Stimulated activated CD4-positive, alpha-beta T cell treated with anti-CD3 and anti-CD28 coated beads, Interleukin-12 subunit alpha, Interleukin-12 subunit beta, amount 100 ng/mL, for 4 hours (primary cell): Measurements from ENCODE around the gene ELMO1.

Experiments
- DNase-seq: peaks from one replicate; pipeline ENCODE4 v3.0.0-alpha.2; 2020

ELMO1 gene

GRCh38 chr7:37076668-37077067 is 372.0 kb downstream of the ELMO1 start:
- DNase-seq, result no peak

- no peak for DNase-seq
Measured at GRCh38 chr7:37074370-37074769, 374.3 kb downstream of the ELMO1 start.

DNA sequence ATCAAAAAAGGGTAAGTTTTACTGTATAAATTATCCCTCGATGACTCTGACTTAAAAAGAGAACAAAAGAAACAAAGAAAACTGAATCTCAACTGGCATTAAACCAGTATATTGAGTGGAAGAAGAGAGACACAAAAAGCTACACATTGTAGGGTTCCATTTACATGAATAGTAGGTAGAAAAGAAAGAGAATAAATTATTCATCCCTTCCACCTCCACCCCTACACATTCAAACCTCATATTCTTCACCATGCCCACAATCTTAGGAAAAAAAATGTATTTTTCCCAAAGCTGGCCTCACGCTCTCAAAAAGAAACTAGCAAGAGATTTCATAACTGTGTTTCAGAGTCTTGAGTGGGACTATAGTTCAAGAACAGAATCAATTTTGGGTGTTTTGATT is 377.5 kb downstream of the ELMO1 start:
- DNase-seq, result no peak

GRCh38 chr7:37070471-37070870 is 378.2 kb downstream of the ELMO1 start:
- no peak for DNase-seq

- no peak for DNase-seq
Measured at GRCh38 chr7:37070031-37070430, 378.6 kb downstream of the ELMO1 start.

- DNase-seq, result no peak
Measured at GRCh38 chr7:37069336-37069735, 379.3 kb downstream of the ELMO1 start.

- DNase-seq, result no peak
Measured at GRCh38 chr7:37068902-37069301, 379.8 kb downstream of the ELMO1 start.

DNA sequence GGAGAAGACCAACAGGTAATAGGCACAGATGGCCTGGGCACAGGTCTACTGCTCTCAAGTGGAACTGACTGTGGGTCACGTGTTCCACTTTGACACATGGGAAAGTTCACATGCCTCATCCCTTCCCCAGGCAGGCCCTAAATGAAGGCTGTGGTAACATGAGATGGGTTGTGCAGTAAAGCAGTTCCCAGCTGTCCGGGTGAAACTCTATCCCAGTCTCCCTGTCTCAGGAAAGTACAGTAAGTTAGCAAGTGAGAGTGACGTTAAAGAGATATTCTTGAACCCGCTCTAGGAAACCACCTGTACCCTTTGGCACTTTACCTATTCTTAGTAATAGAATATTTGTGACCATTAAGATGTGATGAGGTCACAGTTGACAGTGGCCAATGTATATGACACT is 380.6 kb downstream of the ELMO1 start:
- DNase-seq, result no peak

DNA sequence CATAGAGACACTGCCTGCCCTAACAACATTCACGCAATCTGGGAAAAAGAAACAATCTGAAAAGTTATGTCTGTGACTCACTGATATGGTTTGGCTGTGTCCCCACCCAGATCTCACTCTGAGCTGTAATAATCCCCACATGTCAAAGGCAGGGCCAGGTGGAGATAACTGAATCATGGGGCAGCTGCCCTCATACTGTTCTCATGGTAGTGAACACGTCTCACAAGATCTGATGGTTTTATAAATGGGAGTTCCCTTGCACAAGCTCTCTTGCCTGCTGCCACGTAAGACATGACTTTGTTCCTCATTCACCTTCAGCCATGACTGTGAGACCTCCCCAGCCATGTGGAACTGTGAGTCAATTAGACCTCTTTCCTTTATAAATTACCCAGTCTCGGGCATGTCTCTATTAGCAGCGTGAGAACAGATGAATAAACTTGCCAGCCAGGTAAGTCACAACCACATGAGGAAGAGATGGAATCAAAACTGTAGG is 382.8 kb downstream of the ELMO1 start:
- no peak for DNase-seq

DNA sequence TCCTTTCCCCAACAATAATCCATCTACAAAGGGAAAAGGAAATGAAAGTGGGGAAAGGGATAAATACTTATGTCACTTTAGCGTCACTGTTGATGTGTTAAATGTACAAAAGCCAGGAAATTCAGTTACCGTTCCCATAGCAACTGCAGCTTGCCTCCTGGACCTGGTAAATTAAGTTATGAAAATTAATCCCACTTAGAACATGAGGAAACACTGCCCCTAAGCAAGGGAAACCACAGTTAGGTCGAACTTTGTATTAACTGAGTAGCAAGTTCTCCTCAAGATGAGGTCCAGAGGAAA is 386.2 kb downstream of the ELMO1 start:
- no peak for DNase-seq

DNA sequence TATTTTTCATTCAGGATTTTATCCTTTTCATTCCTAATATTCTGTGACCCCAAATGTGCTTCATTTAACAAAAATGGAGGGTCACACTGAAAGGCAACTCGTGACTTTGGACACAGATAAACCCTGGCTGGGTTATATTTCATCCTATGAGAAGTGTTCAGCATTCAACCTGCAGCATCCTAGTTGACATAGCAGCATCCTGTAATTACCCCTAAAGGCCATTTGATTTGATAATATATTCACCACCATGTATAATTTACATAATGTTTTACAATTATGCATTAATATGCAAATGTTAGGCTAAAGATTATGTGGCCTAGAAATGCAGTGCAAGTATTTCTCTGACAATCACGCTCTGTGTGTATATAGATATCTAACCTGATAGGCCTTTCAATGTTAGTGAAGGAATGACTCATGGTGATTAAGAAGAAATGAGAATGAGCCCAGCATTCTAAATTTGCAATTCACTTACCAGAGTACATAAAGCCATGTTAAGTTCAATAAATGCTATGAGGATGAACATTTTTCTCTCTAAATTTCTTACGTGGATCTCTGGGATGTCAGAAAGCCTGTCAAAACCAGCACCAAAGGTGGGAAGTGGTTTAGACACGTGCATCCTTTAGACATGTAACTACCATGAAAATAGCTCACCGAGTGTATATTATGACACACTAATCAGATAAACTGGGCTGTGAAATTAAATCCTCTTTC is 386.7 kb downstream of the ELMO1 start:
- no peak for DNase-seq

GRCh38 chr7:37056234-37056912 is 392.3 kb downstream of the ELMO1 start:
- no peak for DNase-seq

- no peak for DNase-seq
Measured at GRCh38 chr7:37054624-37055241, 393.9 kb downstream of the ELMO1 start.

DNA sequence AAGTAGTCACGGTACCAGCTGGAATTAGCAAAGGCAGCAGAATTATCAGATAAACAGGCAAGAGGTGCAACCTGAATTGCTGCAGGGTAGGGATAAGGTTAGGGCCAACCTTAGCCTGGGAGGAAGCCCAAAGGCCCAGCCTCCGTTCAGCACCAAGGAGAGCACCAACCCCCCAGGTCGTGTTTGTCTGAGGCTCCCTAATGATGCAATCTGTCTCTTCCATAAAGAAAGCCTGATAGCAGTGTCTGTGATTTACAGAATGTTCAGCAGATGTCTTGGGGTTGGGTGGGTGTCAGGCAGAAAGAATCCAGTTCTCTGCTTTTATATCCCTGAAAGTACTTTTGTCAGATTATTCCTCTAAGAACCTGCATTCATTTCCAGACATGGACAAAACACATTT is 396.0 kb downstream of the ELMO1 start:
- no peak for DNase-seq

DNA sequence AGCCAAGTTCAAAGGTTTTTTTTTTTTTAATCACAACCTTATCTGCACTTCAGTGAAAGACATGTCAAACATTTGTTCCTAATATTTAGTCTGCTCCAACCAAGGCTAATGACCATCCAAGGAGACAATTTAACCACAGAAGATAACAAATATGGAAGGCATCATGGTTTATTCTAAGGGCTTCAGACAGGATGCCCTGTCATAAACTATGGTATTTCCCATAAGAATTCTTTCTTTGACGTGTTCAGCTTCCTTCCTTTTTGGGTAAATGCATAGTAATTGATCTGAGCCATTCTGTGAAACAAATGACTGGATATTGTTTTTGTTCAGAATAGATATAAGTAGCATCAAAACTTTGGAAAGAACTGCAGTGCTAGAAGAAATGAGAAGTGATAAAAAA is 397.9 kb downstream of the ELMO1 start:
- DNase-seq, result no peak

DNA sequence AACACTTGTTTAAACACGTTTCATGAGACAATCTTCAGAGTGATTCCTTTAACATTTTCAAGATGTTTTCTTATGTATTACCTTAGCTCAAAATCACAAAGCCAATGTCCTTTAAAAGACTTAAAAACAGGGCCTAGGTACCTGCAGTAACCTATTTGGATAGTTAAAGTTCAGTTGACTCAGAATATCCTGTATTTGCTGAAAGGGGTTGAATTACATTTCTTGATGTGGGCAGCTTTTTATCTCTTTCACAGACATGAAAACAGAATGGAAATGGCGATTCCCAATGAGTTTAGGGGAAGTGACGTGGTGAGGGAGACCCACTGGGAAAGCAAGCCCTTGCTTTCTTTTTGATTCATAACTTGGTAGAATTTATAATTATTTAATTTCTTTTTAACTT is 400.0 kb downstream of the ELMO1 start:
- DNase-seq, result no peak

- DNase-seq, result no peak
Measured at GRCh38 chr7:37047260-37047659, 401.4 kb downstream of the ELMO1 start.

DNA sequence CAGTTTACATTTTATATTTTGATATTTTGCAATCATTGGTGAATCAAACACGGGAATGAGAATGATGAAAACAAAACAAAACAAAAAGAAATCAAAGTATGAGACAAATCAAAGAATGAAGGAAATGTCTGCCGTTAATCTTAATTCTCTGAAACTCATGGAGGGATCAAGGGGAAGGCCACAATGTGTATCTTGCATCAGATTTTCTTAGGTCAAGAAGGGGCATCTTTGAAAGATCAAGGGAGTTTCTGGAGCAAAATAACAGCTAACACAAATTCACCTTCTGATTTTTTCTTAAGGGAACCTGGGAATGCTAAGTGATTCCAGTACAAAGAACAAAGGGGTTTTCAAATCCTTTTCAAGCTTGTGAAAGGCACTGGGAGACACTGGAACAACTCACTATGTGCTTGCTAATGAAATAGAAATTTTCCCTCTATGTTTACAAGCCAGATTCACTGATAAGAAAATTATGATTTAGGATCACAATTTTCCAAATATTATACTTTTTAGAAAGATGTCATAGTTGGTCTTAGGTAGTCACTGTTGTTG is 402.1 kb downstream of the ELMO1 start:
- no peak for DNase-seq

- no peak for DNase-seq
Measured at GRCh38 chr7:37045681-37046179, 402.9 kb downstream of the ELMO1 start.

GRCh38 chr7:37041461-37041860 is 407.2 kb downstream of the ELMO1 start:
- no peak for DNase-seq

DNA sequence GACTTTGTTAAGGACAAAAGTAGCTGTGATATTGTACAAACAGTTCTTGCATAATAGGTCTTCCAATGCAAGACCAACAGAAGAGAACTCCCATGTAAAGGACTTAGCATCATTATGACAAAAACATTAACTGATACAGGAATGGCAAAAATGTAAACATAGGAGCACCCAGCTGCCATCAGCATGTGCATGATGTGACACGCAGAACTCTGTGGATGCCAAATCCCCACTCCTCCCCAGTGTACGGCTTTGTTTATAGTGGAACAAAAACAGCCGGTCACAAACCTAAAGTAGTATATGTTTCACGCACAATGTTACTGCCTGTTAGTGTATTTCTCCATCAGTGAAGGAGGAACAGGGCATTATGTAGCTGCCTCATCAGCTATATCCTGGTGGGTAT is 408.3 kb downstream of the ELMO1 start:
- no peak for DNase-seq

DNA sequence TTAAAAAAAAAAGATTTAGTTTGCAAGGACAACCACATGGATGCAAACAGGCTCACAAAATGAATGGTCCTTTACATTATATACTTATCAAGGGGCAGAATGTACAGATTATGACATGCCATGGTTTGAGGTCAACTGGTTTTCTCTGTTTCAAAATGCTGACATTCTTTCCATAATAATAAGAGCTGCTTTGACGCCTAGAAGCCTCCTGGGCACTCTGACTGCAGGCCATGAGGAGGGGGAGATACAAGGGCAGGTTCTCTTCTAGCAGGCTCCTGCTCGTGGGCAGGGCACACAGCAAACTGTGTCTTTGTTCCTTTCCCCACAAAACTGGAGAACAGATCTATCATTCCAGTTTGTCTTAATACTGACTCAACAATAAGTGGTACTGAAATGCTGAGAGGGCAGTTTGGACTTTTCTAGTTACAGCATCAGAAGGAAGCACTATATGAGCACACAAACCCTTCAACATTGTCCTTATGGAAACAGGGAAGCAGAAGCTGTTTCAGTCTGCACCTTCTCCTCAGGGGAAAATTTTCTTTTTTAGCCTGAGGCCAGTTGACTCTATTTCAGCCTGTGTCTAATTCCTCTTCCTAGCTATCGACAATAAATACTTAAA is 409.4 kb downstream of the ELMO1 start:
- no peak for DNase-seq

GRCh38 chr7:37038706-37039105 is 410.0 kb downstream of the ELMO1 start:
- no peak for DNase-seq
